B cell (primary cell): ENCODE measurements around the gene ABCA2. TPM values are rescaled to one million over a fixed set of nuclear protein-coding genes. Genes with fewer than 3 reads are reported as not detected.

ENCODE experiments used
- ATAC-seq: fragments of 200-7000 bp; cut with Tn5 transposase; one replicate; pipeline ENCODE4 v1.10.0; 2021; ENCODE audit warnings: low read depth, mild to moderate bottlenecking, moderate number of reproducible peaks, moderate library complexity
- CTCF ChIA-PET: fragments of 350-600 bp; sonication (Branson Sonifier 250); formaldehyde crosslinking; loops from one replicate; lab custom pipeline; 2021; ENCODE audit warnings: antibody characterized with exemption, inconsistent platforms; lab: Charles Lee
- POLR2A ChIA-PET: fragments of 350-600 bp; sonication (Branson Sonifier 250); formaldehyde crosslinking; loops from one replicate; lab custom pipeline; 2021; ENCODE audit warnings: antibody characterized with exemption; lab: Charles Lee
- DNase-seq: peaks from one replicate; pipeline ENCODE4 v3.0.0; 2013
- H2AFZ ChIP-seq: 2 replicates; pipeline ENCODE4 v1.6.1; 2012; ENCODE audit warnings: mild to moderate bottlenecking, low read depth, low read length; ENCODE audit not compliant: insufficient read depth, poor library complexity, severe bottlenecking
- H3K27ac ChIP-seq, 2 donors: 1 replicate in 1 of 2; 2 replicates in 1 of 2; pipeline ENCODE4 v1.5.1; 2012 to 2013; ENCODE audit warnings: low read length in 2 of 2, mild to moderate bottlenecking in 2 of 2, moderate library complexity in 1 of 2
- H3K27me3 ChIP-seq, 4 experiments: fragments of 200-600 bp in 1 of 4; sonication (generic) in 1 of 4; replicated peaks in 1 of 4; 1 replicate in 2 of 4; 2 replicates in 2 of 4; pipeline versions ENCODE4 v1.6.1 to v1.7.0; 2013 to 2016; ENCODE audit warnings: low read length in 3 of 4, mild to moderate bottlenecking in 2 of 4, mixed read lengths in 1 of 4, moderate library complexity in 1 of 4; ENCODE audit not compliant: insufficient read depth in 4 of 4, control insufficient read depth in 3 of 4; ENCODE audit errors: control extremely low read depth in 1 of 4
- H3K36me3 ChIP-seq, 2 experiments: replicated peaks in 1 of 2; 1 replicate in 1 of 2; 2 replicates in 1 of 2; pipeline versions ENCODE4 v1.6.1 to v1.7.1; 2013; ENCODE audit warnings: low read length in 1 of 2; ENCODE audit not compliant: insufficient read depth in 2 of 2, control insufficient read depth in 1 of 2; ENCODE audit errors: control extremely low read depth in 1 of 2, extremely low read depth in 1 of 2
- H3K4me1 ChIP-seq, 2 donors: fragments of 200-600 bp in 1 of 2; sonication (generic) in 1 of 2; 1 replicate in 1 of 2; 2 replicates in 1 of 2; pipeline versions ENCODE4 v1.5.1 to v1.6.1; 2013 to 2017; ENCODE audit warnings: low read length in 2 of 2; ENCODE audit not compliant: control insufficient read depth in 2 of 2, insufficient read depth in 2 of 2
- H3K4me2 ChIP-seq: replicated peaks from 2 replicates; pipeline ENCODE3; 2012; ENCODE audit warnings: mild to moderate bottlenecking, low read depth, low read length; ENCODE audit not compliant: poor library complexity, severe bottlenecking
- H3K4me3 ChIP-seq, 5 experiments: fragments of 200-600 bp in 1 of 5; sonication (generic) in 1 of 5; 1 replicate in 3 of 5; 2 replicates in 2 of 5; pipeline versions ENCODE4 v1.5.1 to v1.7.0; 2011 to 2016; ENCODE audit warnings: low read length in 4 of 5, mild to moderate bottlenecking in 4 of 5, low read depth in 2 of 5, control low read depth in 1 of 5, moderate library complexity in 1 of 5; ENCODE audit not compliant: insufficient read depth in 1 of 5; ENCODE audit errors: control extremely low read depth in 1 of 5, extremely low read depth in 1 of 5
- H3K79me2 ChIP-seq: fragments of 200-600 bp; sonication (generic); one replicate; pipeline ENCODE4 v1.6.0; 2016; ENCODE audit warnings: low read length; ENCODE audit not compliant: control insufficient read depth, insufficient read depth
- H3K9ac ChIP-seq: fragments of 200-600 bp; sonication (generic); 2 replicates; pipeline ENCODE4 v1.6.1; 2017; ENCODE audit warnings: mild to moderate bottlenecking, low read length, moderate library complexity
- H3K9me3 ChIP-seq, 3 donors: one replicate each; pipeline versions ENCODE4 v1.6.1 to v1.7.1; 2013; ENCODE audit warnings: low read length in 2 of 3; ENCODE audit not compliant: control insufficient read depth in 2 of 3, insufficient read depth in 1 of 3; ENCODE audit errors: control extremely low read depth in 1 of 3
- H4K20me1 ChIP-seq: 2 replicates; pipeline ENCODE4 v1.6.0; 2012; ENCODE audit warnings: mild to moderate bottlenecking, low read length; ENCODE audit not compliant: insufficient read depth, control insufficient read depth, poor library complexity, severe bottlenecking
- H3K27ac Mint-ChIP-seq: one replicate; pipeline ENCODE4 v1.8.0; 2021; ENCODE audit warnings: mixed read lengths
- H3K27me3 Mint-ChIP-seq: one replicate; pipeline ENCODE4 v1.8.0; 2021; ENCODE audit warnings: mixed read lengths
- H3K4me1 Mint-ChIP-seq: one replicate; pipeline ENCODE4 v1.8.0; 2021; ENCODE audit warnings: mixed read lengths
- H3K4me3 Mint-ChIP-seq: one replicate; pipeline ENCODE4 v1.8.0; 2021; ENCODE audit warnings: mixed read lengths
- H3K9me3 Mint-ChIP-seq: one replicate; pipeline ENCODE4 v1.8.0; 2022; ENCODE audit warnings: mixed read lengths; ENCODE audit not compliant: insufficient read depth
- EZH2 ChIP-seq: IDR thresholded peaks from 2 replicates; pipeline ENCODE4 v1.6.1; 2012; ENCODE audit warnings: borderline replicate concordance, low read depth, mild to moderate bottlenecking, moderate library complexity, low read length; ENCODE audit not compliant: insufficient read depth, poor library complexity, severe bottlenecking
- WGBS: methylation state at CpG from one replicate; pipeline ENCODE4 v1.1.5; 2013; ENCODE audit warnings: missing lambda C conversion rate; ENCODE audit not compliant: insufficient coverage; 5-methylcytosine and 5-hydroxymethylcytosine counted together
- intact Hi-C: fragments of 100-400 bp; cut with micrococcal nuclease; formaldehyde crosslinking; loops from one replicate; pipeline ENCODE4 v1.10.0; 2022
- polyA plus RNA-seq: library from polyadenylated mRNA; depleted of rRNA; stranded (reverse); fragments of >200 nt; gene quantifications from 2 replicates; pipeline ENCODE4 v1.2.3, GENCODE V29; 2012
- total RNA-seq, 2 donors: library from RNA; stranded (reverse); fragments of 120-200 nt in 1 of 2; gene quantifications; 1 replicate in 1 of 2; 2 replicates in 1 of 2; pipeline versions ENCODE4 v1.2.3 to v1.2.4, GENCODE V29; 2013 to 2022
- TF ChIP-seq, protein P1 (sequence below): fragments of 200-600 bp; IDR thresholded peaks from one replicate; pipeline ENCODE4 v1.8.0; 2022; ENCODE audit warnings: antibody characterized with exemption, mild to moderate bottlenecking

Gene ABCA2
- total and polyA plus RNA-seq, 2 donors (not counting 1 experiment from before 2014, with no cell fraction given) = 30.7 to 61.1 TPM

DNA sequence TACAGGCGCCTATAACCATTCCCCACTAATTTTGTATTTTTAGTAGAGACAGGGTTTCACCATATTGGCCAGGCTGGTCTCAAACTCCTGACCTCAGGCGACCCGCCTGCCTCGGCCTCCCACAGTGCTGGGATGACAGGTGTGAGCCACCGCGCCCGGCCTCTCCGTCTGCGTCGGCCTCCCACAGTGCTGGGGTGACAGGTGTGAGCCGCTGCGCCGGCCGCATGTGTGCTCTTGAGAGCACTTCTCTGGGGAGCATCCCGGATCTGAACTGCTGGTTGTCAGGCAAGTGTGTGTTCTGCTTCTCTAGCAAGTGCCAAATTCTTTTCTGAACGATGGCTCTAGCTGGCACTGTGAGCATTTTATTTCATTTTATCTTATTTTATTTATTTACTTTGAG is 29.5 kb upstream of the ABCA2 start:
- H3K27me3 Mint-ChIP-seq = peaks cover 4% of the 10 kb centered on the region
- peaks cover 0 to 18% (median 8%) of the 10 kb centered on the region in 4 experiments for H3K27me3 ChIP-seq
- H3K36me3 ChIP-seq = no peaks in the 10 kb centered on the region
- intact Hi-C loops = no loop called here
- no peak overlapping the region for H3K9ac ChIP-seq
- no peaks in the 10 kb centered on the region for H3K79me2 ChIP-seq
- ChIA-PET CTCF (interaction anchor here (1.0 to 4.9 kb wide), 3 partner anchors 10 to 23 kb away, joined by 4 to 22 read pairs (median 6); partner anchors contain the start of gene NPDC1), POLR2A (no interaction called here)
- peaks cover 4% of the 10 kb centered on the region for H3K4me1 Mint-ChIP-seq
- no peaks in the 10 kb centered on the region for H4K20me1 ChIP-seq
- no peak overlapping the region for H3K4me3 Mint-ChIP-seq
- no peaks in the 10 kb centered on the region for H3K9me3 Mint-ChIP-seq
- TF ChIP-seq, protein P1, sequence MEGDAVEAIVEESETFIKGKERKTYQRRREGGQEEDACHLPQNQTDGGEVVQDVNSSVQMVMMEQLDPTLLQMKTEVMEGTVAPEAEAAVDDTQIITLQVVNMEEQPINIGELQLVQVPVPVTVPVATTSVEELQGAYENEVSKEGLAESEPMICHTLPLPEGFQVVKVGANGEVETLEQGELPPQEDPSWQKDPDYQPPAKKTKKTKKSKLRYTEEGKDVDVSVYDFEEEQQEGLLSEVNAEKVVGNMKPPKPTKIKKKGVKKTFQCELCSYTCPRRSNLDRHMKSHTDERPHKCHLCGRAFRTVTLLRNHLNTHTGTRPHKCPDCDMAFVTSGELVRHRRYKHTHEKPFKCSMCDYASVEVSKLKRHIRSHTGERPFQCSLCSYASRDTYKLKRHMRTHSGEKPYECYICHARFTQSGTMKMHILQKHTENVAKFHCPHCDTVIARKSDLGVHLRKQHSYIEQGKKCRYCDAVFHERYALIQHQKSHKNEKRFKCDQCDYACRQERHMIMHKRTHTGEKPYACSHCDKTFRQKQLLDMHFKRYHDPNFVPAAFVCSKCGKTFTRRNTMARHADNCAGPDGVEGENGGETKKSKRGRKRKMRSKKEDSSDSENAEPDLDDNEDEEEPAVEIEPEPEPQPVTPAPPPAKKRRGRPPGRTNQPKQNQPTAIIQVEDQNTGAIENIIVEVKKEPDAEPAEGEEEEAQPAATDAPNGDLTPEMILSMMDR = no peak
- no peak for TF ChIP-seq EZH2
- H3K27ac Mint-ChIP-seq = no peak overlapping the region
- H3K4me2 ChIP-seq = no peak overlapping the region
- no peak overlapping the region for H3K4me3 ChIP-seq
- H3K27ac ChIP-seq = no peak overlapping the region
- DNase-seq (no peak), ATAC-seq (no peak)
- peaks cover 0 to 9% (median 0%) of the 10 kb centered on the region in 3 donors for H3K9me3 ChIP-seq
- peaks cover 12% of the 10 kb centered on the region in 2 donors for H3K4me1 ChIP-seq
- no peak overlapping the region for H2AFZ ChIP-seq
- WGBS = 95% methylated on average over 13 of the region's 16 CpGs

DNA sequence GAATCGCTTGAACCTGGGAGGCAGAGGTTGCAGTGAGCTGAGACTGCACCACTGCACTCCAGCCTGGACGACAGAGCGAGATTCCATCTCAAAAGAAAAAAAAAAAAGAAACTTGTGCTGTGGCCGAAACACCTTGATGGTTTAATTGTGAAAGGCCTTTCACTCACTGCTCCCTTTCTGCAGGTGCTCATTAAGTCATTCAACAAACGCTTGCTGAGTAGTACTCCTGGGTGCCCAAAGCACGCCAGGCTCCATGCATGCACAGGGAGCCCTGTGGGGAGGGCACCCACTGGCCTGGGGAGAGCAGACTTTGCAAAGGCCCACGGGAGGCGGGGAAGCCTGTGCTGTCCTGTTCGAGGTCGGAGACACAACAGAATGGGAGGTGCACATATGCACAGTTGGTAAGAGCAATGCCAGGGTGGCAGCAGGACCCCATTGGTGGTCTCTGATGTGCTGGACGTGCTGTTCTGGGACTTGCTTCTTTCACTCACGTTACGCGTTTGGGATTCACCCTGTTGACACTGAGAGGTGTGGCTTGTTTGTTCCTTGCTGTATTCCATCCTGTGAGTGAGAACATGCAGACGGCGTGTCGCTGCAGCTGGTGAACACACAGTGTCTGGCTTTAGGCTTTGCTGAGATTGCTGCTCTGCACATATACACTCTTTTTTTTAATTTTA is 28.8 kb upstream of the ABCA2 start:
- H4K20me1 ChIP-seq = no peaks in the 10 kb centered on the region
- no peaks in the 10 kb centered on the region for H3K79me2 ChIP-seq
- H3K4me3 Mint-ChIP-seq = no peak overlapping the region
- peaks cover 5% of the 10 kb centered on the region for H3K27me3 Mint-ChIP-seq
- no peaks in the 10 kb centered on the region for H3K36me3 ChIP-seq
- no peak overlapping the region for H2AFZ ChIP-seq
- no peak overlapping the region for H3K4me3 ChIP-seq
- H3K27me3 ChIP-seq = peaks cover 0 to 25% (median 11%) of the 10 kb centered on the region in 4 experiments
- peaks cover 4% of the 10 kb centered on the region for H3K4me1 Mint-ChIP-seq
- no peak overlapping the region for H3K4me2 ChIP-seq
- peaks cover 14 to 15% of the 10 kb centered on the region in 2 donors for H3K4me1 ChIP-seq
- POLR2A ChIA-PET = no interaction called here
- DNase-seq (no peak), ATAC-seq (no peak)
- 96% methylated on average over 10 of the region's 17 CpGs for WGBS
- CTCF ChIA-PET = interaction anchor here (0.7 to 4.9 kb wide), 5 partner anchors 9 to 268 kb away, joined by 3 to 22 read pairs (median 9); partner anchors contain the start of gene NPDC1
- intact Hi-C loops = no loop called here
- no peak for TF ChIP-seq EZH2
- TF ChIP-seq, protein P1 = no peak
- H3K27ac Mint-ChIP-seq = no peak overlapping the region
- H3K9ac ChIP-seq = no peak overlapping the region
- H3K9me3 ChIP-seq = peaks cover 0 to 13% (median 0%) of the 10 kb centered on the region in 3 donors
- no peaks in the 10 kb centered on the region for H3K9me3 Mint-ChIP-seq
- no peak overlapping the region for H3K27ac ChIP-seq
